Activated effector memory CD4-positive, alpha-beta T cell treated with anti-CD3 and anti-CD28 coated beads, Interleukin-2, amount 50 U/mL, for 16 hours (primary cell): ENCODE measurements around the gene FAM163B.

Experiments
- DNase-seq: peaks from one replicate; pipeline ENCODE4 v3.0.0-alpha.2; 2020

Gene FAM163B

GRCh38 chr9:133580419-133580738 is 28.8 kb downstream of the FAM163B start:
- DNase-seq: no peak

DNA sequence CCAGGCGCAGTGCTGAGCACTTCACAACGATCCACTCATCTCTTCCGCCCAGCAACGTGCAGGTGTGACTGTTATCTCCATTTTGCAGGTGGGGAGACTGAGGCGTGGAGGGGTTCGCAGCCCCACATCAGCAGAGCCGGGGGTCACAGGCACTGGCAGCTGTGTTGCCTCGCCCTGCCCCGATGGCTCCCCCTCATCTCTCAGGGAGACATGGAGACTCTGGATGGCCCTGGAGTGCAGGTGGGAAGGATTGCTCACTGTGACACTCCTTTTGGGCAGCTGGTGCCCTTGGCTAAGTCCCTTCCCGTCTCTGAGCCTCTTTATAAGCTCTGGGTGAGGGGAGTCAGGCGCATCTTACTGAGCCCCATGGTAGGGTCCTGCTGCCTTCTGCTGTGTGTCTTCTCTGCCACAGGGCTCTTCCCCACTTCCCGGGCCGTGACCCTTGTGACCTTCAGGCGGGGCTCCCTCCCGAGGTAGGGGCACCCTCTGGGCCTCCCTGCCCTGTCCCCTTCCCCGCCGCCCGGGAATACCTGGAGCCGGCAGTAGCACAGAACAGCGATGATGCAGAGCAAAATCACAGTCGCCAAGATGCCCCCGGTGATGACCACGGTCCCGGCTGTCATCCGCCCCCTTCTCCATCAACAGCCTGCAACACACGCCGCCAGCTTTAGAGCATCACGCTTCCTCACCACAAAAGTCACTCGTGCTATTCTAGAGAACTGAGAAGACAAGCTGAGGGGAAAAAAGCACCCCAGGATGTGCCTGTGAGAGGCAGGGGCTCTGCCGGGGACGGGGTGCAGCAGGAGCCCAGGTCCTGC is 29.4 kb downstream of the FAM163B start:
- DNase-seq: no peak

DNA sequence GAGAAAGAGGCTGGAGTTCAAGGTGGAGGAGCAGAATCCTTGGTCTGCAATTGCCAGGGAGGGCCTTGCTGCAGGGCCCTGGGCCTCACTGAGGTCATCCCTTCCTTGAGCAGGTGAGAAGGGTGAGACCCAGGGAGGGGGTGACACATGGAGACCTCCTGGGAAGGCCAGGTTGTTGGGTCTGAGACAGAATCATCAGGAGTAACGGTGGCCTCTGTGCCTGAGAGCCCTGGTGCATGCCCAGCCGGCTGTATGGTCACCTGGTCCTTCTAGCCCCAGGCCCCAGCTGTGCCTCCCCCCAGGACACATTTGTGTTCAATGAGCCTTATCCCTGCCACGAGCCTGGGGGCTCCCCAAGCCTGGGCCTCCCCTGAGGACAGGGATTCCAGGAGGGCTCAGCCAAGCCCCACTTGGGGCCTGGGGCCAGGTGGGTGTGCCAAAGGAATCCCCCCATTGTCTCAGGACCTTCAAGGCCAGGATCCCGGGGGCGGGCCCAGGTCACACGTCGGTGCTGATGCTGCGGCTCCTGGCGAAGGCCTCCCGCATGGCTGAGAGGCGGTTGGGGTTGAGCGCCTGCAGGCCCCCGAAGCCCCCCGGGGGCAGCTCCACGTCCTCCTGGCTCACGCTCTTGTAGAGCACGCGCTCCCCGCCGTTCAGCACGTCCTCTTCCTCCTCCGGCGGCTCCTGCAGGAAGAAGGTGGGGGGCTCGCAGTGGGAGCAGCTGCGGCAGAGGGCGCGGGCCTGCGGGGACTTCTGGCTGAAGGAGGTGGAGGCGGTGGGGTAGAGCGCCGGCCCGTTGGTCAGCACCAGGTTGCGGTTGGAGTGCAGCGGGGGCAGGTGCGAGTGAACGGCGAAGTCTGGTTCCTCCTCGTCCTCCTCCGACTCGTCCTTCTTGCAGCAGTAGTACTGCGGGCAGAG is 30.4 kb downstream of the FAM163B start:
- no peak for DNase-seq

GRCh38 chr9:133577737-133578112 is 31.5 kb downstream of the FAM163B start:
- no peak for DNase-seq

DNA sequence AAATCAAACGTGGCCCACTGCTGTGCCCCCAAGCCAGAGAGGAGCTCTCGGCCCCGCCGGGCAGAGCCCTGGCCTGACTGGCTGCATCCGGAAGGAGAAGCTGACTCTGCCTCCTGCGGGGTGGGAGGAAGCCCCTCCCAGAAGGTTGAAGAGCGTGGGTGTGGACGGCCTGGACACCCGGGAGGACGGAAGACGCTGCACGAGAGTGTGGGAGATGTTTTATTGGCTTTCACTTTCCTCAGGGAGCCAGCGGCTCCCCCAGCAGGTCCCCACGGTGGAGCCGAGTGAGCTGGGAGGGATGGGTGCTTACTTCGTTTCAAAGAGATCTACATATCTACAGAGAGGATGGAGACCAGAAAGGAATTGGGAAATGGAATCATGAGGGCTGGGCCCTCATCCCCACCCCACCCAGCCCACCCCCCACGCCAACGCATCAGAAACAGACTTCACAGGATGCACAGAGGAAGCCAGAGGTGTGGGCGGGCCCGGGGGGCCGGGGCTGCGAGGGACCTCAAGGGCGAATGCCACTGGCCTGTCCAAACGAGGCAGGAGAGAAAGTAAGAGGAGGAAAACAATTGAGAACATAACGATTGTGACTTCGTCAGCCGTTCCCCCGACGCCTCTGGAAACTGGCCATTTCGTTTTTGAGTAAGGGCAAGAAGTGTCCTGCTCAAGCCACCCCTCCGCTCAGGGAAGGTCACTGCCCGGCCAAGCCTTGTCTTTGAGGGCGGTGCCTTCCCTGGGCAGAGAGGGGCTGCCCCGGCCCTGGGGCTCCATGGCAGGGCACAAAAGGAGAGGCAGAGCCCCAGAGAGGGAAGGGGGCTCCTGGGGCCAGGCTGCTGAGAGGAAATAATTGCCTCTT is 32.1 kb downstream of the FAM163B start:
- no peak for DNase-seq

DNA sequence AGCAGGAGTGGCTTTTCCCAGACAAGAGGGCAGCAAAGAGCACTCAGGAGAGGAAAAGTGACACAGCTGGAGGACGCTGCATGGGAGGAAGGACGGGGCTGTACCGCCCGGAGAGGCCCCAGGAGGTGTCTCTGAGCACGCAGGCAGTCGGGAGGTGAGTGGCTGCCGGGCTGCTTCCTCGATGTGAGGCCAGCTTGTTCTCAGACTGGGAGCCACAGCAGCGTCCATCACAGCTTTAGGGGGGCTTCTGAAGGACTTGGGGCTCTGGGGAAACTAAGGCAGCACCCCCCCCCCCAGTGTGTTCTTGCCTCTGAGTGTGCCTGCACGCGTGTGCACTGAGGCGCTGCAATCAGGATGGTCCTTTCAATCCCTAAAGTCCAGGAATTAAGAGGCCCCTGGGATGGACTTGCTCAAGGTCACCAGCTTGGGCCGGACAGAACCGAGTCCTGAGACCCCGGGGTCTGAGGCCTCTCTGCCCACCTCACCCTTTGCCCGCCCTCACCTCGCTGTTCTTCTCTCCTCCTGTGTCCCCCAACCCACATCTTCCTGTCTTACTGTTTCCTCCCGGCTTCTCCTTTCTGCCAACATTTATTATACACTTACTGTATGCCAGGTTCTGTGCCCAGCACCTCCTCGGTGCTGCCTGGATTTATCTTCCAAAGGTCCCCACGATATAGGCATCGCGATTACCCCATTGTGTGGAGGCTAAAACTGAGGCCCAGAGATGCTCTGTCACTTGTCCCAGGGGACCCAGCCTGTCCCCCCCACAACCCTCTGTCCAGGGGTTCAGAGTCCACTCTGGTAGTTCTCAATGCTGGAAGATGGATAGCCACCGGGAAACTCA is 32.9 kb downstream of the FAM163B start:
- no peak for DNase-seq

DNA sequence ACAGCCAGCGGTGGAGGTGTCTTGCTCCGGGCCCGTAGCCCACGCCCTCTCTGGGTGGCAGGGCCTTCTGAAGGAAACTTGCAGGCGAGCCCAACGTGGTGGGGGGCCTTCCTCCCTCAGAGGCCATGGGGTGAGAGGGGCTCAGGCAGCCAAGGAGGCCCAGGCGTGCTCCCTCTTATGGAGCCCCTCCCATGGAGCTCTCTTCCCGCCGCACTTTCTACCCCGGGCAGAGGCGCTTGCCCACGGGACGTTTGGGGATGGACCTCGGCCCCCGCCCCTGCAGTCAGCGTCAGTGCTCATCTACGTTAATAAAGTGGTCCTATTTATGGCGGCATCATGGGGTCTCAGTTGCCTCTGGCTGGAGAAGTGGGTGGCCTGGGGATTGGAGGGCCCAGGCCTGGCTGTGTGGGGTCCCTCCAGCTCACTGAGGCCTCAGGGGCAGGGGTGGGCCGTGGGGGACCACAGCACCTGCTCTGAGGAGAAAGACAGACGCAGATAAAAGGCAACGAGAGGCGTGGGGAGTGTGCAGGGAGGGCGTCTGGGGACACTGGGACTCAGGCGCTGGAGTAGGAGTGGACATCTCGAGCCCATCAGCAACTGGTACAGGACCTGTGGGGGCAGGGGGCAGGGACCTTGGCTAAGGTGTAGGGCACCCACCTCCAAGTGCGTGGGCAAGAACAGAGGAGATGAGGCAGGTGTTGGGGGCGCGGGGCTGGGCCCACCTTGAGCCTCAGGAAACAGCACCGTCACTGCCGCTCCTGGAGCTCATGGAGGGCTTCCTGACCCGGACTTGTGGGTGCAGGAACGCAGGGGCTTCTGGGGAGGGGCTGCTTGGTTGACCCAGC is 33.8 kb downstream of the FAM163B start:
- DNase-seq: no peak

- no peak for DNase-seq
These were observed 34.4 kb downstream of the FAM163B start for GRCh38 chr9:133574771-133575170.

GRCh38 chr9:133573791-133574515 is 35.2 kb downstream of the FAM163B start:
- DNase-seq: no peak

- no peak for DNase-seq
These were observed 36.3 kb downstream of the FAM163B start for GRCh38 chr9:133572821-133573361.

GRCh38 chr9:133571896-133572595 is 37.1 kb downstream of the FAM163B start:
- no peak for DNase-seq

DNA sequence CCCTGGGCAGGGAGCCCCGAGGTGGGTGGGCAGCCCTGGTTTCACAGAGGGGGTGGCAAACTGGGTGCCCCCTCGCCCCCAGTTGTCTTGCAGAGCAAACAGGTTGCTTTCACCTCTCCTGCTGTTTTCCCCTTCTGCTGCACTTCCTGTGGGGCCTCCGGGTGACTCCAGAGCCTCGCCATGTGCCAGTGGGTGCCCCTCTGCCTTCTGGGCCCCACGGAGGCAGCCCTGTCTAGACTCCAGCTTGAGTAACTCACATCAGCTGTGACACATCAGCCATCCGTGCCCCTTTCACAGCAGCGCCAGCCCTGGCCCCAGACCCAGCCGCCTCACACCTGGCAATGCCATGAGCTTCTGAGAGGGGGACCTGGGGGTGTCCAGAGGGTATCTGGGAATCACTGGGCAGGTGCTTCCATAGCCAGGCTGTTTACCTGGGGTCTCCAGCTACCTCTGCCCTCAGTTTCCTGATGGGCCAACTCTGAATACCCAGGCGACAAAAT is 37.7 kb downstream of the FAM163B start:
- DNase-seq: no peak

DNA sequence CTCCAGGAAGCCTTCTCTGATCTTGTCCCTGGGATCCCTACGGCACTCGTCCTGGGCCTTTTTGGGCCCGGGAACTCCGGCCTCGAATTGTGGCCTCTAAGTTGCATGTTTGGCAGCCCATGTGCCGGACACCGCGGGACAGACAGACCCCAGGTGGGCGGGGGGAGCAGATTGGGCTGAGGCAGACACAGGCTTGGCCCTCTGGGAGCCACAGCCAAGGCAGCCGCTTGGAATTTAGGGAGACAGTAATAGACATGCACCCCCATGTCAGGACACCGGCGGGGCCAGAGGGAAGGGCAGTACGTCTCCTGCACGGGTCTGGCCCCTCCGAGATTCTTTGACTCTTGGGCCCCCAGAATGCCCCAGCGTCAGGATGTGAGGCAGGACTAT is 38.5 kb downstream of the FAM163B start:
- no peak for DNase-seq

DNA sequence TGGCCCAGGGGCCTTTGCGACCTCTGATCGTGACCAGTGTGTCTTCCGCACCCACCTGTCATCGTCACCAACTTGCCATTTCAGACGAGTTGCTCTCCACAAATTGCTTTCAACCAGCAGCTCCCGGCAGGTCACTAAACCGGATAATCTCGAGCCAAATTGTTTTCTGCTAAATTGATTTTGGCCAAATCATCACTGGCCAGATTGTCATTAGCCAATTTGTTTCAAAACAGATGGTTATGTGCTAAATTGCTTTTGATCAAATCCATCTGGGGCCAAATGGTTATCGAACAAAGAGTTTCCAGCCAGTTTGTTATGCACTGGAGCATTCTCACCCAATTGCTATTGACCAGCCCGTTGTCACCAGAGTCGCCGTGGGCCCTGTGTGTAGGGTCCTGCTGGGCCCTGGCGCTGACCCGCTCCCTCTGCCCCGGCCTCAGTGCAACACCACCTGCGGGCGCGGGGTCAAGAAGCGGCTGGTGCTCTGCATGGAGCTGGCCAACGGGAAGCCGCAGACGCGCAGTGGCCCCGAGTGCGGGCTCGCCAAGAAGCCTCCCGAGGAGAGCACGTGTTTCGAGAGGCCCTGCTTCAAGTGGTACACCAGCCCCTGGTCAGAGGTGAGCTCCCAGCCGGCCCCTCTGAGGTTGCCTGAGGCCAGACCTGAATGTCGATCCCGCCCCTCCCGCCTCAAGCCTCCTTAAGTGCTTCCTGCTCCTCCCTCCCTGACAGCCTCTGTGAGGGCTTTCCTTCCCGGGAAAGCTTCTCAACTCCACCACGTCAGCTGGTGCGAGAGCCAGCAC is 39.1 kb downstream of the FAM163B start:
- DNase-seq: no peak

- no peak for DNase-seq
These were observed 39.9 kb downstream of the FAM163B start for GRCh38 chr9:133569121-133569785.

- DNase-seq: no peak
These were observed 41.0 kb downstream of the FAM163B start for GRCh38 chr9:133568186-133568585.

DNA sequence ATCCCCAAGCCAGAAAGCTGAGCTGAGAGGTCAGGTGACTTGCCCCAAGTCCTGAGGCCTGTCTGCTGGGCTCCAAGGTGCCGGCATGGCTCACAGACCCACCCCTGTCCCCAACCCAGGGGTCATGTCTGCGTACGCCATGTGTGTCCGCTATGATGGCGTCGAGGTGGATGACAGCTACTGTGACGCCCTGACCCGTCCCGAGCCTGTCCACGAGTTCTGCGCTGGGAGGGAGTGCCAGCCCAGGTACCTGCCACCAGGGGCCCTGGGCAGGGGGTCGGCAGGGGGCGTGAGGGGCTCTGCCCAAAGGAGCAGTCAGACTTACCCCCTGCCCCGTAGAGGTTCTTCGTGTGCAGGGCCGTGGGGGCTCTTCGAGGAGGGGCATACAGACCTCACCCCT is 42.4 kb downstream of the FAM163B start:
- no peak for DNase-seq

DNA sequence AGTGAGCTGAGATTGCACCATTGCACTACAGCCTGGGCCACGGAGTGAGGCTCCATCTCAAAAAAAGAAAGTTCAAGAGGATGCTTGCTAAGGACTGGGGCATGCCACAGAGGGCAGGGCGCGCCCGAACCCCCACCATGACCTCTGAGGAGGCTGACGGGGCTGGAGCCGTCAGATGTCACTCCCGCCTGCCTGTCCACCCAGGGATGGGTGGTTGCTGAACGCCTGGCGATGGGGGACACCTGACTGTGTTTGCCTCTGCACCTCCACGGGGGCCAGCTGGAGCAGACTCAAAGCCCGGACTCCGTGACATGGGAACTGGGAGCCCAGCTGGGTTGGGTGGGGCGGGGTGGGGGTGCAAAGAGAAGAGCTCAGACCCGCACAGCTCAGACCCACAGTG is 42.8 kb downstream of the FAM163B start:
- no peak for DNase-seq
